Keratinocyte (primary cell): Measurements from ENCODE around the gene RCVRN.

Experiments
- EZH2 ChIP-seq: IDR thresholded peaks from one replicate; pipeline ENCODE4 v1.6.1; 2012; ENCODE audit warnings: inconsistent platforms, mild to moderate bottlenecking, low read length, moderate library complexity
- TF ChIP-seq, protein P1 (sequence below), 3 experiments: IDR thresholded peaks in 1 of 3; conservative IDR thresholded peaks in 1 of 3; optimal IDR thresholded peaks in 1 of 3; 2 replicates in 2 of 3; 3 replicates in 1 of 3; pipeline versions ENCODE3 to v1.5.1; 2011; ENCODE audit warnings: low read length in 3 of 3, mild to moderate bottlenecking in 3 of 3, moderate library complexity in 2 of 3, control low read depth in 1 of 3, inconsistent platforms in 1 of 3; ENCODE audit not compliant: insufficient read depth in 2 of 3; ENCODE audit errors: extremely low read depth in 1 of 3

DNA sequence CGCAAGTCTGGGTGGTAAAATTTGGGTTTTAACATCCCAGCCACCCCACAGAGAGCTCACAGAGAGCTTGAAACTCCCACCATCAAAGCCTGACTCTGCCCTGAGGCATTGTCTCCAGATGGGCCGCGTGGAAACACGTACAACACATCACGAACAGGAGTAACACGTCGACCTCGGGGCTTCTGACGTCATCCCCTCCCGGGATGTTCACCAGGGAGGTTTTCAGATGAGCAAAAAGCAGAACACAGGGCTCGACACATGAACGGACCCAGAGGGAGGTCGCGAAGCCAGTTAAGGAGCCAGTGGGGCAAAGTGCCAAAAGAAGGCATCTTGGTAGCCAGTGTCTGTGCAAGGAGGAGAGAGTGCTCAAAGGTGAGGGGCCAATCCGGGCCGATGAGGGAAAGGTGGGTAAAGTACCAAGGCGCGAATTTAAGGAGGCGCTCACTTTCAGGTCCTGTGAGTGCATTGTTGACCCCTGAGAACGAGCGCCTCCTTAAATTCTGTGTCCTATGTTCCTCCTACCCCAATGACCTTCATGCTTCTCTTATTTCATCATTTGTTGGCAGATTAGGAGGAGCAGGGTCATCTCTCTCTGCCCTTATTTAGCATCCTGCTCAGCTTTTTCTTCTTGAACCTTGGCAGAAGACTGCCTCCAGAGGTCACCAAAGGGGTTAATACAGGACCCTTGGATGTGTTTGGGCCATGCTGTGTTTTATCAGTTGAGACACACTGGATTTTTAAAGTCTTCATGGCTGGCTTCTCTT lies 5.6 kb downstream of the RCVRN start:
- TF ChIP-seq, protein P1, sequence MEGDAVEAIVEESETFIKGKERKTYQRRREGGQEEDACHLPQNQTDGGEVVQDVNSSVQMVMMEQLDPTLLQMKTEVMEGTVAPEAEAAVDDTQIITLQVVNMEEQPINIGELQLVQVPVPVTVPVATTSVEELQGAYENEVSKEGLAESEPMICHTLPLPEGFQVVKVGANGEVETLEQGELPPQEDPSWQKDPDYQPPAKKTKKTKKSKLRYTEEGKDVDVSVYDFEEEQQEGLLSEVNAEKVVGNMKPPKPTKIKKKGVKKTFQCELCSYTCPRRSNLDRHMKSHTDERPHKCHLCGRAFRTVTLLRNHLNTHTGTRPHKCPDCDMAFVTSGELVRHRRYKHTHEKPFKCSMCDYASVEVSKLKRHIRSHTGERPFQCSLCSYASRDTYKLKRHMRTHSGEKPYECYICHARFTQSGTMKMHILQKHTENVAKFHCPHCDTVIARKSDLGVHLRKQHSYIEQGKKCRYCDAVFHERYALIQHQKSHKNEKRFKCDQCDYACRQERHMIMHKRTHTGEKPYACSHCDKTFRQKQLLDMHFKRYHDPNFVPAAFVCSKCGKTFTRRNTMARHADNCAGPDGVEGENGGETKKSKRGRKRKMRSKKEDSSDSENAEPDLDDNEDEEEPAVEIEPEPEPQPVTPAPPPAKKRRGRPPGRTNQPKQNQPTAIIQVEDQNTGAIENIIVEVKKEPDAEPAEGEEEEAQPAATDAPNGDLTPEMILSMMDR (optimal IDR thresholded peaks at IDR 0.05 in 1 of 3, IDR thresholded peaks at IDR 0.05 in 1 of 3, conservative IDR thresholded peaks at IDR 0.05 in 1 of 3; ENCODE audit: extremely low read depth in 1 of 3, insufficient read depth in 2 of 3, low read length in 3 of 3): no peak
- TF ChIP-seq EZH2: no peak
